Transverse colon (tissue), 4 donors: Measurements from ENCODE around the gene PTPRG.

ENCODE experiments used
- CTCF ChIP-seq, 5 experiments: fragments of 200-600 bp in 3 of 5; fragments of 450-650 bp in 2 of 5; sonication (generic) in 3 of 5; IDR thresholded peaks; 1 replicate in 2 of 5; 2 replicates in 3 of 5; pipeline ENCODE4 v1.5.1; 2016 to 2017; ENCODE audit warnings: antibody characterized with exemption in 5 of 5, inconsistent platforms in 3 of 5, mild to moderate bottlenecking in 2 of 5, moderate library complexity in 1 of 5
- POLR2A ChIP-seq: fragments of 450-650 bp; IDR thresholded peaks from one replicate; pipeline ENCODE4 v1.6.1; 2016; ENCODE audit warnings: antibody characterized with exemption, mild to moderate bottlenecking, moderate library complexity
- POLR2AphosphoS5 ChIP-seq, 3 donors: sonication (generic); formaldehyde crosslinking; IDR thresholded peaks; one replicate each; pipeline ENCODE4 v1.6.1; 2016; ENCODE audit warnings: antibody characterized with exemption in 3 of 3

GRCh38 chr3:61734749-61735686, 173.6 kb downstream of the PTPRG start:
- TF ChIP-seq CTCF (IDR thresholded peaks at IDR 0.05), result no peak
- TF ChIP-seq POLR2A, result no peak
- no peak for TF ChIP-seq POLR2AphosphoS5 (IDR thresholded peaks at IDR 0.05)
